NCI-H345 treated with DMSO at 0.1 percent for 48 hours (cell line): ENCODE measurements around the gene CCNL1.

Source experiments
- DNase-seq: peaks from one replicate; lab custom pipeline; 2025; ENCODE audit not compliant: unreplicated experiment; lab: John Stamatoyannopoulos, UW

Gene CCNL1

DNA sequence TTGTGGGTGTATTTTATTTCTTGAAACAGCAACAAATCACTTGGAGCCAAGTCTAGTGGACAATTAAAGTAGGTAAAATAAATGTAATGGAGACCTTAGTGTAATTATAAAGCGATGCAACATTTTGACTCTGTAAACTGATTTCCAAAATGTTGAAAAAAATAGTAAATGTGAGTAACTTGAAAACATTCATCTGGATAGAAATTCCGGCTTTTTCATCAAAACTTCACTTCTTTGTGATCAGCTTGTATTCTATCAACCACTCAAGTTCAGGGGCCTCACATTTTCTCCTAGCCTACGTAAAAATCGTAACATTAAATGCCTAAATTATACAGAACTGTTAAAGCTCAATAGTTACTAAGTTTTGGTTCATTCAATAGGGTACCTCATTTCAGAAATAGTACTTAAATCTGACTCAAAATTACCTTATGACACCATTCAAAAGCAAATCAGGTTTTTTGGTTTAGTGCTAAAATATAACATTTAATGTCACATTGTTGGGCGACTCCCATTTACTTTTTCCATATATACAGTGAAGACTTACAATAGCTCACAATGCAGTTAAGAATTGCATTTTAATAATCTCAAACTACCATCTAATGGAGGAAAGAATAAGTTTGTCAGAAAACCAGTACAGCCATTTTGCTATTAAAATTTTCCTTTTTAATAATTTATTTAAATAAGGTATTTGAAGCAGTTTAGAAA lies 12.7 kb downstream of the CCNL1 start:
- DNase-seq: no peak

DNA sequence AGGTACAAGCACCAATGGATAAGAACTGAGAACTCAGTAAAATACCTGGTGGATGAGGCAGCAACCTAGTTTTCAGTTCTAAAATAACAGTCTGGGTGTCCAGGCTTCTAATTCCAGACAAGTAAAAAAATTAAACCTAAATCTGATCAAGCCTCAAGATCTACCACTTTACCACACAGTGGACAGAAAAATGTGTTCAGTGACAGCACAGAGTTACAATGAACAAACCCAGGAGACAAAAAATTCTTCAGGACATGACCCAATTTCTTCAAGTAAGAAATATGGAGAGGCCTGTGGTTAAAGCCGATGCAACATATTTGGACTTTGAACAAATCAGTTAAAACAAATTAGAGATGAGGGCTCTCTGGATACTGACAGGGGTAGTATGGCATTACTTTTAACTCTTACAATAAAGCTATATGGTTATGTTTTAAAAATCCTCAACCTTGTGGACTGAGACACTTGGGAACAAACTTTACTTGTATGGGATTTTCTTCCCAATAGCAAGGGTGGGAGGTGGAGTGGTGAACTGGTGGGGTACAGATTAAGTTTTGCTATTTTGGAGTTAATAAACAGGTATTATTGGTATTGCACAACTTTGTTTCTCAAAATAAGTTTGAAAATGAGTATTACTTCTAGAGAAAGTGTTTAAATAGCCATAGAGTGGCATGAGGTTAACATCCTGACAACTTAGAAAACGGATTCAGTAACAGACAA lies 14.2 kb downstream of the CCNL1 start:
- DNase-seq: no peak

DNA sequence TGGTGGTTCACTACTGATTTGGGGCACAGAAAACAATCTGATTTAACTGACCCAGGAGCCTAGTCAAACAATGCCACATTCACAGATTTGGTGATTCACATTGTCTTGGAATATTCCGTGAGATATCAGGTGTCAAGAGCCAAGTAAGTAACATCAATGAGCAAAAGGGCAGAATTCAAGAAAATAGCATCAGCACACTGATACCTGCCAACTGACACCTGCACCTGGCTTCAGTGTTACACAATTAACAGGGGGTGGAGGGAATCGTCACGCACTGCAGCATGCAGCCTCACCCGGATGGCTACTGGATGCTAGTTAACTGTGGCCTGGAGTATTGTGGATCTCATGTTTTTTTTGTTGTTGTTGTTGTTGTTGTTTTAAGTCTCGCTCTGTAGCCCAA lies 17.6 kb downstream of the CCNL1 start:
- DNase-seq: peak; percentile 53

DNA sequence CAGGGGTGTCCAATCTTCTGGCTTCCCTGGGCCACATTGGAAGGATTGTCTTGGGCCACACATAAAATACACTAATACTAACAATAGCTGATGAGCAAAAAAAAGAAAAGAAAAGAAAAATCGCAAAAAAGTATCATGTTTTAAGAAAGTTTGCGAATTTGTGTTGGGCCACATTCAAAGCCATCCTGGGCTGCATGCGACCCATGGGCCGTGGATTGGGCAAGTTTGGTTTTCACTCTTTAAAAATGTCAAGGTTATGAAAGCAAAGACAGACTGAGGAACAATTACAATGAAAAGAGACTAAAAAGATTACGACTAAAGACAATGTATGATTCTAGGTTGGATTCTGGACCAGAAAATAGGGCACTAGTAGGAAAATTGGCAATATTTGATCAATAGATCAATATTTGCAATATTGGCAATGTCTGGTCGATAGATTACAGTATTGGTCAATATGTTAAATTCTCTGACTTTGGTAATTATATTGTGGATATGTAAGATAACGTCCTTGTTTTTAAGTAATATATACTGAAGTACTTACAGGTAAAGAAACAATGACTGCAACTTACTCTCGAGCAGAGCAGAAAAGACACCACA lies 19.9 kb downstream of the CCNL1 start:
- DNase-seq: no peak

DNA sequence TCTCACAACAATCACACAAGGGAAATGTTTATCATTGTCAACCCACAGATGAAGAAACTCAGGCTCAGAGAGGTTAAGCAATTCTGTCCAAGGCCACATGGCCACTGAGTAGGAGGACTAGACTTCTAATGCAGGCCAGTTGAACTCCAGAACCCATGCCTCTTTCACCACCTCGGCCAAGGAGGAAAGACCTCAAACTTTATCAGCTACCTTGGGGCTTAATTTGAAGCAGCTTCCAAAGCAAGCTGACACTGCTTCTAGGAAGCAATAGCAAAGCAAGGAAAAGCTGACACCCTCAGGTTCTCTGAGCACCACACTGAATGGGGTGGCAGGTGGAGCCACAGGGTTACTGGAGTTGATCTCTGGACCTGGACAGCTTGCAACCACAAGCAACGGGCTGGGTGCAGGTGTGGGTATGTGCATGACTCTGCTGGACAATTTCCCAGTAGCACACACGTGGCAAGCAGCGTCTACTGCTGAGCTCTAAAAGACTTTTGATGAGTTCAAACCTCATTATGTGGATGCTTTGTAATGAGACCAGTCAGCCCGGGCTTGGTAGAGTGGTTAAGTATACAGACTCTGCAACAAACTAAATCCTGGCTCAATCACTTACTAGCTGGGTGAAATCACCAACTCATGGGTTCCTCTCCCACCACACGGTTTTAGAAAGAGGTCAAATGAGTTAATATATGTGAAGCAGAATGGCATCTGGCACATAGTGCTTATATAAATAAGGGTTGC lies 23.1 kb downstream of the CCNL1 start:
- no peak for DNase-seq

- DNase-seq: no peak
Observed at GRCh38 chr3:157135671-157136396, 24.1 kb downstream of the CCNL1 start.

DNA sequence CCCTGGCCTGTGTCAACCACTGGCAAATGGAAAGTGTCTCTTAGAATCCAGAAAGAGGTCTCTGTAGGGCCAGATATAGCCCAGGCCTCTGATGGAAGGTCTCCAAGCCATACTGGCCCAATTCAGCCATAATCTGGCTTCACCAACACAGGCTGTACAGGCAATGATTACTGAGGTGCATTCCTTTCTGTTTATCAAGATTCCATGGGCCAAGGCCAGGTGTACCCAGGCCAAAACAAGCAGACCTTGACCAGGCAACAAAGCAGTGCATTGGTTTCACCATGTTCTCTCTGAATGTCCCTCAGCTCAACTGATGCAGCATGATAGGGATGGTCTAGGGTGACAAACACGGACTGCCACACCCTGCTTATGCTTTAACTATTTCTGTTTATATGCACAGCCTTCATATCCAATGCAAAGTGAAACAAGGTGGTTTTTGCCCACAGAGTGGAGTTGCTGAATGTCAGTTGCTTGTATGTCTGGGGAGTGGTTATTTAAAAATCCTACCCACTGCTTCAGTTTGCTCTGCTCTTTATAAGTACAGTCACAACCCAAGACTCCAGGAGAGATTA lies 25.2 kb downstream of the CCNL1 start:
- DNase-seq: no peak

- DNase-seq: no peak
Observed at GRCh38 chr3:157133434-157134320, 26.3 kb downstream of the CCNL1 start.

DNA sequence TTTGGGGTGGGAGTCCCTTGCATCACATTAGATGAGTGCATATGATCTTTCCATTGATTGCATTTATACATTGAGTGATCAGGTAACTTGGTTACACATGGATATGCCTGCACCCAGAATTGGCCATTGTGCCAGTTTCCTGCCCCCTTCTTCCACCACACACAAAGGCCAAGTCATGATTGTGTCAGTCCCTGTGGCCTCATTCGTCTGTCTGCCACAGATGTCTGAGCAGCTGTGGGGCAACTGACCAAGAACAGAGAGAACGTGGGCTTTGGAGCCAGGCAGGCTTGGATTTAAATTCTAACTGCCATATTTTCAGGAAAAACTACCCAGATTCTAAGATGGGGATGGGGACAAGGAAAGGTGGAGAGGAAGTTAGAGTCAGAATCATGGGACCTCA lies 27.0 kb downstream of the CCNL1 start:
- no peak for DNase-seq

DNA sequence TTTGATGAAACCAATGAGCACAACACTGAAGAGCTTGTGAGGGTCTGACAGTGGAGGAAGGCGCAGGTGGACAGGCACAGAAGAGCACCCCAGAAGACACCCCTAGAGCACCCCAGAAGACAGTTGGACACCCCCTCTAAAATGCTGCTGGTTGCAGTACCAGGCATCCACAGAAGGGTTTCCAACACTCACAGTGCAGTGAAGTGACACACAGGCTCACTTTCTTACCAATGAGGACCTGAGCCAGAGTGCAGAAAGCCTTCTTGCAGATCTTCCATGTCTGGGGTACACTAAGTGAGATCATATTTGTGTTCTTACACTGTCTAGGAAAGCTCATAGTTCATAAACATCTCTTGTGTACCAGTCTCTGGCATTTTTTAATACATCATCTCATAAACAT lies 27.6 kb downstream of the CCNL1 start:
- no peak for DNase-seq

GRCh38 chr3:157131861-157132260 lies 28.1 kb downstream of the CCNL1 start:
- no peak for DNase-seq

DNA sequence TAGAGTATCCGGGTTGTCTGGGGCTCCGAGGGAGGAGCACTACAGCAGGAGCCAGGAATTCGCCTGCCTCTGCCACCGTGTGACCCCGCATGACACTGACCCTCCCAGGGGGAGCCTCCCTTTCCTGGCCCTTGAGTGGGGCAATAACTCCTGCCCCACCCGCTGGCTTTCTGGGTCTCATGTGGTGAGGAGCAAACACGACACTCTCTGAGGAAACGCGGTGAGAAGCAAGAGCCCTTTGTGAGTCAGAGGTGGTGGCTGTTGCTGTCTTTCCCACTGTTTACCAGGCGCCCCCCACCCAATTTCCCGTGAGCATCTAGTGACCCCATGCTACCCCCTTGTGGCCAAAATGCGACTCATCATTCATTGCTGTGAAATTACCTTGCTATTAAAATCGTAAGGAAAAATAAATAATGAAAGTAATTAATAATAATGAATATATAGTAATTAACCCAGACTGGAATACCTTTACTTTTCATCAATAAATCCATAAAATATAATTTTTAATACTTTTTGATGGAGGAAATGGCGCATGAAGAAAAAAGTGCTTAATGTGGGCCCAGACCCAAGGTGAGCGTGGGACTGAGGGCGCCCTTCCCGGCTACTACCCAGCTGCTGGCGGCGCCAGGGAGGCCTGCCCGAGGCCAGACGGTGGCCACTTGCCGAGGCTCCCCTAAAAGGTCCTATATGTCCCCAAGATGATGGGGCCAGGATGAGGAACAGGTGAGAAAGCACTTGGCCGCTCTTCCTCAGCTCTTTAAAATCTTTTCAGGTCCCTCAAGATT lies 29.3 kb downstream of the CCNL1 start:
- DNase-seq: peak; percentile 41

GRCh38 chr3:157129803-157130466 lies 30.0 kb downstream of the CCNL1 start:
- peak; percentile 4 for DNase-seq

GRCh38 chr3:157128771-157129681 lies 30.9 kb downstream of the CCNL1 start:
- no peak for DNase-seq

GRCh38 chr3:157127831-157128767 lies 31.8 kb downstream of the CCNL1 start:
- no peak for DNase-seq

DNA sequence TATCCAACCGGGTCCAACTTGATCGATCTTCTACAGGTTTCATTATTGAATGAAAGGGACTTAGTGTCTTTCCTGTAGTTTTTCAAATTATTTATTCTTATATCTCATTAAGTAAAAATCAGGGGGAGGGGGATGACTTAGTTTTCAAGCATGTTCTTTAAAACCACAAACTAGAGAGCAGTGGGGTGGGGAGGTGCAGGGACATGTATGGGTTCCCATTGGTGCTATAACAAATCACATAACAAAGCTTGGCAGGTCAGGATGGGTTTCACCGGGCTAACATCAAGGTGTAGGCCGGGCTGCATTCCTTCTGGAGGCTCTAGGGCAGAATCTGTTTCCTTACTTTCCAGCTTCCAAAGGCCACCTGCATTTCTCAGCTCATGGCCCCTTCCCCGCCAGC lies 32.7 kb downstream of the CCNL1 start:
- DNase-seq: no peak
